ENCODE measurements around the gene RXRA. TPM values are rescaled to one million over a fixed set of nuclear protein-coding genes. Genes with fewer than 3 reads are reported as not detected.

The RXRA gene
- polyA plus RNA-seq, 1 of the 3 experiments (the other 2 are of a cell fraction): 7.6 TPM

DNA sequence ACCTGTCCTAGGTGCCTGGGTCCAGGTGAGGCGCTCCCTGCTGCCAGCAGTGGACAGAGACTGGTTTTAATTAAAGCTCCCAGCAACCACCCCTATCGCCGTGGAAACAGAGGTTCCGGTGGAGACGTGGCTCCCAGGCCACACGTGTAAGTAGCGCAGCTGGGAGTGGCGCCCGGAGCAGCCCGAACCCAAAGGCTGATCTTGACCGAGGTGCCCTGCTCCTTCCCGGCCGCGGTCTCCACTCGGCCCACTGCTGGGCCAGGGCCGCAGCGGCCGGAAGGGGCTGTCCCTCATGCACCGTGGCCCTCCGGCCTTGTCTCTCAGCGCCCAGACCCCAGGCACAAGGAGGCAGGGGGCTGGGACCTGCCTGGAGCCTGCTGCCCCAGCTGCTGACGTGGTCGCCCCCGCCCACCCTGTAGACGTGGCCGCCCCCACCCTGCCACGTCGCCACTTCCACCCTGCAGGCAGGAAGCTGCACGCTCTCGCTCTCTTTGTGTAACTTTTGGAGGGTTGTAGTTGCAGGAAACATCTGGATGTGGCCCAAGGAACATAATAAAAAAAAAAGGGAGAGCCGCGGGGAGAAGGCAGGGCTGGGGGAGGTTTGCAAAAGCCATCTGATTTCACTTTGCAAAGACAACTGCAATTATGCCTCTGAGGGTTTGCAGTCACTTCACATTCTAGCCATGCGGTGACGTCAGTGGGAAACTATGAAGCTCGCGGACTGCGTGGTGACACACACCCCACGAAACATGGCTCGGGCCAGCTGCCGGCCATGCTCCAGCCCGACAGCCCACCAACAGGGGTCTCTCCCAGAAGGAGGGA, 129.9 kb downstream of the RXRA start (continued):
- TF ChIP-seq GATA2 (CRISPR knock-in tag; IDR thresholded peaks at IDR 0.05): no peak
- TF ChIP-seq RCOR1 (IDR thresholded peaks at IDR 0.05; ENCODE audit: low read length): no peak
- peak; percentile 99 for TF ChIP-seq TCF12 (IDR thresholded peaks at IDR 0.05)
- TF ChIP-seq CHD2 (IDR thresholded peaks at IDR 0.05; ENCODE audit: low read length, partially characterized antibody): peak; percentile 53
- no peak for TF ChIP-seq EZH2phosphoT487 (IDR thresholded peaks at IDR 0.05; ENCODE audit: borderline replicate concordance, low read depth)
- peak; percentile 73; the same call in 1 of the 2 replicates for TF ChIP-seq TEAD4 (IDR thresholded peaks at IDR 0.05; ENCODE audit: borderline replicate concordance, insufficient read depth)
- TF ChIP-seq YY1 (IDR thresholded peaks at IDR 0.05; ENCODE audit: low read depth): peak; percentile 79
- no peak for TF ChIP-seq NRF1 (IDR thresholded peaks at IDR 0.05; ENCODE audit: low read depth, low read length)
- TF ChIP-seq, protein P1, sequence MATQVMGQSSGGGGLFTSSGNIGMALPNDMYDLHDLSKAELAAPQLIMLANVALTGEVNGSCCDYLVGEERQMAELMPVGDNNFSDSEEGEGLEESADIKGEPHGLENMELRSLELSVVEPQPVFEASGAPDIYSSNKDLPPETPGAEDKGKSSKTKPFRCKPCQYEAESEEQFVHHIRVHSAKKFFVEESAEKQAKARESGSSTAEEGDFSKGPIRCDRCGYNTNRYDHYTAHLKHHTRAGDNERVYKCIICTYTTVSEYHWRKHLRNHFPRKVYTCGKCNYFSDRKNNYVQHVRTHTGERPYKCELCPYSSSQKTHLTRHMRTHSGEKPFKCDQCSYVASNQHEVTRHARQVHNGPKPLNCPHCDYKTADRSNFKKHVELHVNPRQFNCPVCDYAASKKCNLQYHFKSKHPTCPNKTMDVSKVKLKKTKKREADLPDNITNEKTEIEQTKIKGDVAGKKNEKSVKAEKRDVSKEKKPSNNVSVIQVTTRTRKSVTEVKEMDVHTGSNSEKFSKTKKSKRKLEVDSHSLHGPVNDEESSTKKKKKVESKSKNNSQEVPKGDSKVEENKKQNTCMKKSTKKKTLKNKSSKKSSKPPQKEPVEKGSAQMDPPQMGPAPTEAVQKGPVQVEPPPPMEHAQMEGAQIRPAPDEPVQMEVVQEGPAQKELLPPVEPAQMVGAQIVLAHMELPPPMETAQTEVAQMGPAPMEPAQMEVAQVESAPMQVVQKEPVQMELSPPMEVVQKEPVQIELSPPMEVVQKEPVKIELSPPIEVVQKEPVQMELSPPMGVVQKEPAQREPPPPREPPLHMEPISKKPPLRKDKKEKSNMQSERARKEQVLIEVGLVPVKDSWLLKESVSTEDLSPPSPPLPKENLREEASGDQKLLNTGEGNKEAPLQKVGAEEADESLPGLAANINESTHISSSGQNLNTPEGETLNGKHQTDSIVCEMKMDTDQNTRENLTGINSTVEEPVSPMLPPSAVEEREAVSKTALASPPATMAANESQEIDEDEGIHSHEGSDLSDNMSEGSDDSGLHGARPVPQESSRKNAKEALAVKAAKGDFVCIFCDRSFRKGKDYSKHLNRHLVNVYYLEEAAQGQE (IDR thresholded peaks at IDR 0.05; ENCODE audit: low read depth, low read length): 0 out of 2 replicates have a peak, but pooled peaks have one; percentile 18
- TF ChIP-seq, protein P2, sequence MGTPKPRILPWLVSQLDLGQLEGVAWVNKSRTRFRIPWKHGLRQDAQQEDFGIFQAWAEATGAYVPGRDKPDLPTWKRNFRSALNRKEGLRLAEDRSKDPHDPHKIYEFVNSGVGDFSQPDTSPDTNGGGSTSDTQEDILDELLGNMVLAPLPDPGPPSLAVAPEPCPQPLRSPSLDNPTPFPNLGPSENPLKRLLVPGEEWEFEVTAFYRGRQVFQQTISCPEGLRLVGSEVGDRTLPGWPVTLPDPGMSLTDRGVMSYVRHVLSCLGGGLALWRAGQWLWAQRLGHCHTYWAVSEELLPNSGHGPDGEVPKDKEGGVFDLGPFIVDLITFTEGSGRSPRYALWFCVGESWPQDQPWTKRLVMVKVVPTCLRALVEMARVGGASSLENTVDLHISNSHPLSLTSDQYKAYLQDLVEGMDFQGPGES (IDR thresholded peaks at IDR 0.05; ENCODE audit: low read depth, low read length): no peak

DNA sequence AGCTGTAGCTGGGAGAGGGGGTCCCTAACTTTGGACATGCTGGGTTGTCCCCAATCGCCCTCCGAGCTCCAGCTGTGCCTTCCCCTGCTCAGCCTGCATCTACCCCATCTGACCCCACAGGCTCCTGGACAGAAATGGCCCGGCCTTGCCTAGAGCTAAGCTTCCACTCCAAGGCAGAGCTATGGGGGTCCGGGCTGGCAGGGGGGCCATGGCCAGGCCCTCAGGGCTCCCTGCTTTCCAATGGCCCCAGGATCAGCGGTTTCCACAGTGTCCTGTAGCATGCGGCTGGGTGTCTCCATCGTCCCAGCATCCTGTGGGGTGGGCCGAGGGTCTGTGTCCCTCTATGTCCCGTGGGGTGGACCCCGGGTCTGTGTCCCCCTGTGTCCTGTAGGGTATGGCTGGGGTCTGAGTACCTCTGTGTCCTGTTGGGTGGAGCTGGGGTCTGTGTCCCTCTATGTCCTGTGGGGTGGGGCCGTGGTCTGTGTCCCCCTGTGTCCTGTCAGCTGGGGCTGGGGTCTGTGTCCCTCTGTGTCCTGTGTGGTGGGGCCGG, 130.6 kb downstream of the RXRA start:
- Histone ChIP-seq H2AFZ (ENCODE audit: low read depth) (no peak overlapping the region; the same call in 1 of the 2 replicates), H3K4me2 (peak overlapping the region; percentile 45; the same call in 1 of the 2 replicates), H3F3A (replicated peaks; ENCODE audit: insufficient read depth) (peaks cover 7% of the 10 kb centered on the region), H3K4me3 (ENCODE audit: low read depth in 2 of 2, low read length in 1 of 2) (no peak overlapping the region), H4K20me1 (ENCODE audit: insufficient read depth) (no peaks in the 10 kb centered on the region), H3K9me2 (no peaks in the 10 kb centered on the region), H3K4me1 (ENCODE audit: control insufficient read depth in 1 of 2, insufficient read depth in 2 of 2, low read depth in 1 of 2, low read length in 1 of 2) (peaks cover 17 to 22% of the 10 kb centered on the region in 2 experiments; a peak in 3 of 4 replicates), H3K27ac (ENCODE audit: low read depth in 2 of 2, low read length in 1 of 2) (peak overlapping the region in 1 of 2 experiments; percentile 94; a peak in 3 of 4 replicates), H3K27me3 (ENCODE audit: insufficient read depth) (no peaks in the 10 kb centered on the region), H3K36me3 (replicated peaks in 1 of 2; ENCODE audit: control insufficient read depth in 1 of 2, insufficient read depth in 2 of 2, low read length in 1 of 2) (no peaks in the 10 kb centered on the region), H3K9ac (peak overlapping the region; percentile 59), H3K79me2 (ENCODE audit: insufficient read depth) (no peaks in the 10 kb centered on the region), H3K9me3 (no peaks in the 10 kb centered on the region)
- DNase-seq: peak; percentile 51
- CTCF ChIA-PET: interaction anchor here (0.8 to 2.7 kb wide), 7 partner anchors 13 to 955 kb away, joined by 3 to 9 read pairs (median 4); no protein-coding TSS in a partner anchor
- 72% methylated on average over 5 of the region's 12 CpGs for WGBS (ENCODE audit: low lambda C conversion rate)
- POLR2A ChIA-PET: no interaction called here
- TF ChIP-seq TEAD4 (IDR thresholded peaks at IDR 0.05; ENCODE audit: borderline replicate concordance, insufficient read depth) (no peak), SMC3 (IDR thresholded peaks at IDR 0.05; ENCODE audit: low read depth, low read length) (no peak), NFIC (IDR thresholded peaks at IDR 0.05; ENCODE audit: borderline replicate concordance) (no peak), RAD21 (IDR thresholded peaks at IDR 0.05; ENCODE audit: low read length) (no peak), EZH2phosphoT487 (IDR thresholded peaks at IDR 0.05; ENCODE audit: borderline replicate concordance, low read depth) (no peak), FOXJ3 (CRISPR knock-in tag; IDR thresholded peaks at IDR 0.05) (no peak), GABPA (IDR thresholded peaks at IDR 0.05; ENCODE audit: low read depth) (no peak), TCF12 (IDR thresholded peaks at IDR 0.05) (no peak), FOSL2 (IDR thresholded peaks at IDR 0.05; ENCODE audit: borderline replicate concordance, low read depth) (no peak), EP300 (IDR thresholded peaks at IDR 0.05; ENCODE audit: borderline replicate concordance in 1 of 2, low read depth in 1 of 2, low read length in 1 of 2) (no peak), YY1 (IDR thresholded peaks at IDR 0.05; ENCODE audit: low read depth) (no peak), TAF1 (IDR thresholded peaks at IDR 0.05; ENCODE audit: borderline replicate concordance, low read depth, low read length) (no peak)
- TF ChIP-seq, protein P1 (IDR thresholded peaks at IDR 0.05; ENCODE audit: low read depth, low read length): no peak
- TF ChIP-seq, protein P3, sequence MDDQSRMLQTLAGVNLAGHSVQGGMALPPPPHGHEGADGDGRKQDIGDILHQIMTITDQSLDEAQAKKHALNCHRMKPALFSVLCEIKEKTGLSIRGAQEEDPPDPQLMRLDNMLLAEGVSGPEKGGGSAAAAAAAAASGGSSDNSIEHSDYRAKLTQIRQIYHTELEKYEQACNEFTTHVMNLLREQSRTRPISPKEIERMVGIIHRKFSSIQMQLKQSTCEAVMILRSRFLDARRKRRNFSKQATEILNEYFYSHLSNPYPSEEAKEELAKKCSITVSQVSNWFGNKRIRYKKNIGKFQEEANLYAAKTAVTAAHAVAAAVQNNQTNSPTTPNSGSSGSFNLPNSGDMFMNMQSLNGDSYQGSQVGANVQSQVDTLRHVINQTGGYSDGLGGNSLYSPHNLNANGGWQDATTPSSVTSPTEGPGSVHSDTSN (IDR thresholded peaks at IDR 0.05): no peak
